Lower leg skin (tissue), 3 donors: ENCODE results near the gene PRM3.

ENCODE experiments used
- CTCF ChIP-seq, 3 donors: fragments of 450-650 bp; IDR thresholded peaks; one replicate each; pipeline ENCODE4 v1.5.1; 2016; ENCODE audit warnings: antibody characterized with exemption in 3 of 3, mild to moderate bottlenecking in 3 of 3, moderate library complexity in 2 of 3
- POLR2A ChIP-seq, 2 donors: fragments of 450-650 bp; IDR thresholded peaks; one replicate each; pipeline ENCODE4 v1.6.1; 2016 to 2017; ENCODE audit warnings: antibody characterized with exemption in 2 of 2, mild to moderate bottlenecking in 1 of 2, moderate library complexity in 1 of 2

DNA sequence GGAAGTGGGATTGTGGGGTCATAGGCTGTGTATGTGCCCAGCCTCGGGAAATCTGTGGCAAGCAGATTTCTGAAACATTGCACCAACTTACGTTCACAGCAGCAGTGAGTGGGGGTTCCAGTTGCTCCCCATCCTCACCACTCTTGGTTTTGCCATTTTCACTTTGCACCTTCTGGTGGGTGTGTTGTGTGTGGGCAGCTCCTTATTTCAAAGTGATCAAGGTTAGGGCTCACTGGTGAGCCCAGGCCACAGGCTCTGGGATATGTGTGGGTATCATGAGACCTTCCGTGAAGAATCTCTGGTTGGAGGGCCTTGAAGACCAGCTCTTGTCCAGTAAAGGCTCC lies 37.2 kb upstream of the PRM3 start:
- TF ChIP-seq CTCF (IDR thresholded peaks at IDR 0.05): no peak
- TF ChIP-seq POLR2A (IDR thresholded peaks at IDR 0.05): no peak
